PC-3 (cell line): ENCODE measurements around the gene C9orf50. TPM values are rescaled to one million over a fixed set of nuclear protein-coding genes. Genes with fewer than 3 reads are reported as not detected.
A peak's percentile ranks its signal among the peaks of the same experiment; 100 is the strongest.

ENCODE experiments used
- ATAC-seq: fragments of 200-7000 bp; cut with Tn5 transposase; 2 replicates; pipeline ENCODE4 v1.9.1; 2020; ENCODE audit warnings: mild to moderate bottlenecking, moderate library complexity
- BruUV-seq: library from RNA; stranded (reverse); fragments of 400-500 nt; replicated peaks from 2 replicates; lab custom pipeline; 2021; lab: Mats Ljungman, UMichigan
- CTCF ChIA-PET: fragments of 300-600 bp; sonication (Branson Sonifier 250); formaldehyde crosslinking; loops from one replicate; lab custom pipeline; 2022; ENCODE audit warnings: antibody characterized with exemption; lab: Charles Lee
- POLR2A ChIA-PET: fragments of 300-600 bp; sonication (Branson Sonifier 250); formaldehyde crosslinking; loops from one replicate; lab custom pipeline; 2022; ENCODE audit warnings: antibody characterized with exemption; ENCODE audit not compliant: unreplicated experiment; lab: Charles Lee
- DNase-seq: peaks from one replicate; pipeline ENCODE4 v3.0.0-alpha.2; 2015
- H2AFZ ChIP-seq: fragments of 300-600 bp; sonication (generic); 2 replicates; pipeline ENCODE4 v1.6.0; 2016; ENCODE audit warnings: antibody characterized with exemption, low read length
- H3F3A ChIP-seq: fragments of 300-600 bp; sonication (generic); one replicate; pipeline ENCODE4 v1.6.0; 2017; ENCODE audit warnings: antibody characterized with exemption, low read length, control low read depth, mild to moderate bottlenecking; ENCODE audit not compliant: unreplicated experiment
- H3K27ac ChIP-seq: fragments of 300-600 bp; sonication (generic); 2 replicates; pipeline ENCODE4 v1.5.1; 2016; ENCODE audit warnings: mild to moderate bottlenecking, low read length
- H3K27me3 ChIP-seq: fragments of 300-600 bp; sonication (generic); 2 replicates; pipeline ENCODE4 v1.6.1; 2016; ENCODE audit warnings: low read length, mixed read lengths
- H3K36me3 ChIP-seq: fragments of 300-600 bp; sonication (generic); 2 replicates; pipeline ENCODE4 v1.6.1; 2016; ENCODE audit warnings: low read depth, mixed run types, low read length, mixed read lengths
- H3K4me1 ChIP-seq: fragments of 300-600 bp; sonication (generic); 2 replicates; pipeline ENCODE4 v1.5.1; 2016; ENCODE audit warnings: low read length; ENCODE audit not compliant: insufficient read depth
- H3K4me2 ChIP-seq: fragments of 300-600 bp; sonication (generic); 2 replicates; pipeline ENCODE4 v1.6.0; 2016; ENCODE audit warnings: low read length
- H3K4me3 ChIP-seq: fragments of 300-600 bp; sonication (generic); 2 replicates; pipeline ENCODE4 v1.5.1; 2016; ENCODE audit warnings: mild to moderate bottlenecking, low read length, mixed read lengths
- H3K79me2 ChIP-seq: fragments of 300-600 bp; sonication (generic); 2 replicates; pipeline ENCODE4 v1.6.1; 2017; ENCODE audit warnings: low read length, mixed read lengths
- H3K9ac ChIP-seq: fragments of 300-600 bp; sonication (generic); 2 replicates; pipeline ENCODE4 v1.6.0; 2016; ENCODE audit warnings: mild to moderate bottlenecking, low read length
- H3K9me2 ChIP-seq: fragments of 300-600 bp; sonication (generic); replicated peaks from 2 replicates; pipeline ENCODE4 v1.6.1; 2016; ENCODE audit warnings: mixed run types, low read length, mixed read lengths
- H3K9me3 ChIP-seq: fragments of 300-600 bp; sonication (generic); 2 replicates; pipeline ENCODE4 v1.6.1; 2016; ENCODE audit warnings: low read length, mixed read lengths
- H4K20me1 ChIP-seq: fragments of 300-600 bp; sonication (generic); 2 replicates; pipeline ENCODE4 v1.6.1; 2016; ENCODE audit warnings: low read length, mixed read lengths
- CTCF ChIP-seq: fragments of 300-600 bp; sonication (generic); conservative IDR thresholded peaks from 2 replicates; pipeline ENCODE4 v1.5.1; 2017; ENCODE audit warnings: antibody characterized with exemption, low read depth, mild to moderate bottlenecking, low read length
- EZH2 ChIP-seq: fragments of 300-600 bp; sonication (generic); IDR thresholded peaks from one replicate; pipeline ENCODE4 v1.6.1; 2017; ENCODE audit warnings: antibody characterized with exemption, mild to moderate bottlenecking, low read length; ENCODE audit not compliant: unreplicated experiment
- EZH2phosphoT487 ChIP-seq: fragments of 300-600 bp; sonication (generic); IDR thresholded peaks from 2 replicates; pipeline ENCODE4 v1.6.1; 2018; ENCODE audit warnings: mild to moderate bottlenecking, antibody characterized with exemption, low read length, borderline replicate concordance
- intact Hi-C: fragments of 100-400 bp; cut with micrococcal nuclease; formaldehyde crosslinking; loops from 2 replicates; pipeline ENCODE4 v1.9.0; 2023
- total RNA-seq: library from RNA; depleted of rRNA; stranded (reverse); fragments of >200 nt; gene quantifications from 2 replicates; pipeline ENCODE4 v1.2.3, GENCODE V29; 2014

Gene C9orf50
- total RNA-seq, 1 experiment from 2014 or later, result not detected

GRCh38 chr9:129572052-129572425, 48.9 kb downstream of the C9orf50 start:
- ATAC-seq, result no peak
- POLR2A ChIA-PET, result no interaction called here
- no peaks in the 10 kb centered on the region for H3K9me2 ChIP-seq
- CTCF ChIA-PET, result no interaction called here
- H3K9me3 ChIP-seq, result no peaks in the 10 kb centered on the region
- peaks cover 22% of the 10 kb centered on the region for H3K4me1 ChIP-seq
- BruUV-seq, result no TSS peak
- no peaks in the 10 kb centered on the region for H3F3A ChIP-seq
- no peak overlapping the region for H3K4me2 ChIP-seq
- no peak overlapping the region for H3K9ac ChIP-seq
- intact Hi-C loops, result no loop called here
- no peaks in the 10 kb centered on the region for H3K27me3 ChIP-seq
- no peaks in the 10 kb centered on the region for H3K36me3 ChIP-seq
- no peaks in the 10 kb centered on the region for H3K79me2 ChIP-seq
- no peaks in the 10 kb centered on the region for H4K20me1 ChIP-seq
- no peak for DNase-seq
- H3K27ac ChIP-seq, result no peak overlapping the region
- no peak for TF ChIP-seq EZH2
- no peak for TF ChIP-seq EZH2phosphoT487
- TF ChIP-seq CTCF, result no peak
- H2AFZ ChIP-seq, result no peak overlapping the region
- H3K4me3 ChIP-seq, result no peak overlapping the region

GRCh38 chr9:129571298-129572051, 49.4 kb downstream of the C9orf50 start:
- H3K27me3 ChIP-seq, result no peaks in the 10 kb centered on the region
- no peak for DNase-seq
- H3K4me1 ChIP-seq, result peaks cover 22% of the 10 kb centered on the region
- H3K9me2 ChIP-seq, result no peaks in the 10 kb centered on the region
- H4K20me1 ChIP-seq, result no peaks in the 10 kb centered on the region
- ATAC-seq, result no peak
- no TSS peak for BruUV-seq
- H3F3A ChIP-seq, result no peaks in the 10 kb centered on the region
- no peak overlapping the region for H3K4me2 ChIP-seq
- peak overlapping the region; percentile 74 for H3K27ac ChIP-seq
- CTCF ChIA-PET, result no interaction called here
- H3K4me3 ChIP-seq, result no peak overlapping the region
- intact Hi-C loops, result no loop called here
- no peaks in the 10 kb centered on the region for H3K79me2 ChIP-seq
- H3K36me3 ChIP-seq, result no peaks in the 10 kb centered on the region
- POLR2A ChIA-PET, result no interaction called here
- H3K9ac ChIP-seq, result peak overlapping the region; percentile 37; the same call in 1 of the 2 replicates
- H2AFZ ChIP-seq, result peak overlapping the region; percentile 68; the same call in 1 of the 2 replicates
- TF ChIP-seq CTCF, result no peak
- TF ChIP-seq EZH2, result no peak
- no peak for TF ChIP-seq EZH2phosphoT487
- H3K9me3 ChIP-seq, result no peaks in the 10 kb centered on the region
